Measurements from ENCODE around the gene CHST8.

DNA sequence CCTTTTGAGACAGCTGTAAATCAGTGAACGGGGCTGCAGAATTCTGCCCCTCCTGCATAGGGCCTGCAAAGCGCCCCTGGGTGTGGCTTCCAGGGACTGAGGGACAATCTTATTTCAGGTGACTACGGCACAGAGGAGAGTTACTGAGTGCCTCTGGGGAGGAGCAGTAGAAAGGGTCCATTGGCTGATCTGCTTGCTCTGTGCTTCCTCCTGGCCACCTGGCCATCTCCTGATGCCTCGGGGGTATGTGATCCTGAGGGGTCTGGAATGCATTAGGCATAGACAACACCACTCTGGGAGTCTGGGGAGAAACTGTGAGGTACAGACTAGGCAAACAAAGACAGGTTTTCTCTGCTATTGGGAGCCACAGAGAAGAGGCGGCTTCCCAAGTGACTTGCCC is 177.7 kb downstream of the CHST8 start:
- TF ChIP-seq GATA2 (IDR thresholded peaks at IDR 0.05; ENCODE audit: low read depth, low read length) (no peak), GATA3 (IDR thresholded peaks at IDR 0.05; ENCODE audit: low read depth, low read length) (no peak)
